GM12878 (cell line): ENCODE results near the gene C3. TPM values are rescaled to one million over a fixed set of nuclear protein-coding genes. Genes with fewer than 3 reads are reported as not detected.
A peak's percentile ranks its signal among the peaks of the same experiment; 100 is the strongest.

ENCODE experiments used
- ATAC-seq: fragments of 200-7000 bp; cut with Tn5 transposase; 3 replicates; pipeline ENCODE4 v1.9.1; 2020; ENCODE audit warnings: mild to moderate bottlenecking, moderate library complexity
- BruUV-seq: library from RNA; stranded (reverse); fragments of 400-500 nt; replicated peaks from 2 replicates; lab custom pipeline; 2021; lab: Mats Ljungman, UMichigan
- CTCF ChIA-PET: fragments of 300-600 bp; sonication (Branson Sonifier 250); formaldehyde crosslinking; extraction: SDS; loops from one replicate; lab custom pipeline; 2021; ENCODE audit warnings: inconsistent platforms; lab: Yijun Ruan, JAX
- POLR2A ChIA-PET: fragments of 350-600 bp; formaldehyde crosslinking; extraction: SDS; loops from one replicate; lab custom pipeline; 2021; ENCODE audit warnings: inconsistent platforms; lab: Charles Lee
- RAD21 ChIA-PET: fragments of 300-600 bp; sonication (Branson Sonifier 250); formaldehyde crosslinking; loops from one replicate; lab custom pipeline; 2023; ENCODE audit warnings: antibody characterized with exemption; ENCODE audit not compliant: unreplicated experiment; lab: Charles Lee
- SMC1A ChIA-PET: fragments of 300-600 bp; sonication (Branson Sonifier 250); formaldehyde crosslinking; loops from one replicate; lab custom pipeline; 2023; ENCODE audit not compliant: unreplicated experiment, uncharacterized antibody; lab: Charles Lee
- DNase-seq: peaks from one replicate; pipeline ENCODE4 v3.0.0-alpha.2; 2011; ENCODE audit warnings: low read depth, low spot score
- FAIRE-seq: peaks from 3 replicates; lab custom pipeline; 2011; peaks lifted over from hg19 to GRCh38; lab: Jason Lieb, UNC
- H2AFZ ChIP-seq: 2 replicates; pipeline ENCODE4 v1.6.0; 2011; ENCODE audit warnings: low read depth, low read length, control low read depth; ENCODE audit not compliant: control insufficient read depth
- H3K27ac ChIP-seq: 2 replicates; pipeline ENCODE4 v1.5.1; 2011; ENCODE audit warnings: control low read depth; ENCODE audit not compliant: control insufficient read depth, insufficient read depth
- H3K27me3 ChIP-seq, 2 experiments: replicated peaks in 1 of 2; 2 replicates each; pipeline versions ENCODE4 v1.6.0 to v1.6.1; 2011; ENCODE audit warnings: low read length in 1 of 2; ENCODE audit not compliant: control insufficient read depth in 2 of 2, insufficient read depth in 2 of 2
- H3K36me3 ChIP-seq, 2 experiments: 2 replicates each; pipeline ENCODE4 v1.5.1; 2011; ENCODE audit warnings: low read length in 1 of 2; ENCODE audit not compliant: control insufficient read depth in 2 of 2, insufficient read depth in 2 of 2
- H3K4me1 ChIP-seq: 2 replicates; pipeline ENCODE4 v1.6.1; 2011; ENCODE audit warnings: mild to moderate bottlenecking, low read length, moderate library complexity, mixed read lengths; ENCODE audit not compliant: control insufficient read depth, insufficient read depth
- H3K4me2 ChIP-seq: 2 replicates; pipeline ENCODE4 v1.6.0; 2011; ENCODE audit warnings: control low read depth; ENCODE audit not compliant: control insufficient read depth, insufficient read depth
- H3K4me3 ChIP-seq: fragments of 200-600 bp; sonication (generic); 2 replicates; pipeline ENCODE4 v1.5.1; 2016
- H3K79me2 ChIP-seq: 2 replicates; pipeline ENCODE4 v1.6.0; 2011; ENCODE audit warnings: low read length; ENCODE audit not compliant: control insufficient read depth, insufficient read depth
- H3K9ac ChIP-seq: 2 replicates; pipeline ENCODE4 v1.8.0; 2011; ENCODE audit warnings: low read length, control low read depth, mixed read lengths; ENCODE audit not compliant: control insufficient read depth, insufficient read depth
- H3K9me3 ChIP-seq: replicated peaks from 3 replicates; pipeline ENCODE4 v1.5.1; 2011; ENCODE audit warnings: mild to moderate bottlenecking, low read length; ENCODE audit not compliant: control insufficient read depth, insufficient read depth
- H4K20me1 ChIP-seq: 2 replicates; pipeline ENCODE4 v1.6.0; 2011; ENCODE audit not compliant: control insufficient read depth, insufficient read depth
- BCLAF1 ChIP-seq: fragments of 450-650 bp; IDR thresholded peaks from 2 replicates; pipeline ENCODE4 v1.6.1; 2017; ENCODE audit warnings: antibody characterized with exemption, mild to moderate bottlenecking, moderate library complexity
- CBFB ChIP-seq: IDR thresholded peaks from 2 replicates; pipeline ENCODE4 v1.6.1; 2016; ENCODE audit warnings: antibody characterized with exemption, low read depth
- CHD1 ChIP-seq: IDR thresholded peaks from 2 replicates; pipeline ENCODE4 v1.6.1; 2012; ENCODE audit warnings: low read depth, low read length, improper control_type of control experiment
- CHD4 ChIP-seq: fragments of 200-600 bp; sonication (generic); IDR thresholded peaks from 2 replicates; pipeline ENCODE4 v1.6.1; 2016; ENCODE audit warnings: mild to moderate bottlenecking
- CREB1 ChIP-seq: IDR thresholded peaks from 2 replicates; pipeline ENCODE4 v1.6.1; 2012; ENCODE audit warnings: low read depth, mild to moderate bottlenecking, inconsistent platforms
- RAD21 ChIP-seq: IDR thresholded peaks from 2 replicates; pipeline ENCODE4 v1.6.1; 2011; ENCODE audit warnings: mild to moderate bottlenecking, low read depth, low read length, moderate library complexity; ENCODE audit not compliant: insufficient read depth
- RBBP5 ChIP-seq: fragments of 200-600 bp; sonication (generic); conservative IDR thresholded peaks from 2 replicates; pipeline ENCODE4 v1.6.1; 2016
- SPI1 ChIP-seq: IDR thresholded peaks from 2 replicates; pipeline ENCODE4 v1.6.1; 2011; ENCODE audit warnings: low read depth, mild to moderate bottlenecking, low read length, moderate library complexity, borderline replicate concordance; ENCODE audit not compliant: insufficient read depth
- SRF ChIP-seq, 2 experiments: IDR thresholded peaks; 2 replicates each; pipeline ENCODE4 v1.6.1; 2011; ENCODE audit warnings: low read depth in 2 of 2, low read length in 2 of 2, mild to moderate bottlenecking in 1 of 2, moderate library complexity in 1 of 2
- STAT1 ChIP-seq: fragments of 450-650 bp; conservative IDR thresholded peaks from 2 replicates; pipeline ENCODE4 v1.6.1; 2014; ENCODE audit warnings: antibody characterized with exemption, mild to moderate bottlenecking
- WGBS: methylation state at CpG from one replicate; pipeline ENCODE4 v1.1.6; 2016; ENCODE audit warnings: low lambda C conversion rate; ENCODE audit not compliant: insufficient replicate concordance, insufficient coverage; ENCODE audit errors: missing lambda C conversion rate; 5-methylcytosine and 5-hydroxymethylcytosine counted together
- in situ Hi-C: fragments of 300-500 bp; cut with MboI; formaldehyde crosslinking; loops from 9 replicates; pipeline ENCODE4 v1.14.3; 2018; ENCODE audit warnings: mixed read lengths
- intact Hi-C: fragments of 100-400 bp; cut with micrococcal nuclease; formaldehyde crosslinking; loops from one replicate; pipeline ENCODE4 v1.14.2; 2022; ENCODE audit not compliant: unreplicated experiment
- polyA plus RNA-seq, 11 experiments: library from polyadenylated mRNA; depleted of rRNA in 4 of 11; unstranded in 6 of 11; stranded (reverse) in 5 of 11; fragments of >200 nt; fragmentation: Nextera tagmentation in 4 of 11; fragmentation: Illumina TruSeq in 1 of 11; extraction: Ambion mirVana in 4 of 11; extraction: Trizol in 1 of 11; gene quantifications; 1 replicate in 1 of 11; 2 replicates in 10 of 11; pipeline versions ENCODE4 v1.2.1 to v1.2.3, GENCODE V29; 2011 to 2016; ENCODE audit warnings: inconsistent platforms in 2 of 11, missing spikeins in 2 of 11, low read depth in 1 of 11
- total RNA-seq, 4 experiments: library from RNA; depleted of rRNA in 3 of 4; stranded (reverse); fragments of >200 nt in 3 of 4; fragmentation: Illumina TruSeq in 1 of 4; extraction: Trizol in 1 of 4; gene quantifications; 2 replicates each; pipeline versions ENCODE4 v1.2.1 to v1.2.3, GENCODE V29; 2013 to 2021

The C3 gene
- total and polyA plus RNA-seq, 10 of the 15 experiments (the other 5 are each of a cell fraction or from before 2014, with no cell fraction given), result 0.20 to 6.7 (median 0.72) TPM

GRCh38 chr19:6662702-6663101, 57.7 kb downstream of the C3 start:
- Histone ChIP-seq H3K4me2 (no peak overlapping the region), H3K27ac (peak overlapping the region; percentile 40; the same call in 1 of the 2 replicates), H3K9me3 (no peaks in the 10 kb centered on the region; the same call in 2 of the 3 replicates), H2AFZ (no peak overlapping the region), H3K79me2 (peaks cover 11% of the 10 kb centered on the region), H4K20me1 (no peaks in the 10 kb centered on the region), H3K36me3 (peaks cover 2 to 8% of the 10 kb centered on the region in 2 experiments; a peak in 3 of 4 replicates), H3K9ac (no peak overlapping the region), H3K4me3 (no peak overlapping the region), H3K27me3 (no peaks in the 10 kb centered on the region), H3K4me1 (peaks cover 26% of the 10 kb centered on the region)
- in situ Hi-C loops (no loop called here), intact Hi-C loops (no loop called here)
- WGBS, result 94% methylated on average over 5 of the region's 5 CpGs
- POLR2A ChIA-PET, result interaction anchor here (0.6 to 2.3 kb wide), 6 partner anchors 19 to 137 kb away, joined by 3 to 8 read pairs (median 6); no protein-coding TSS in a partner anchor
- ATAC-seq (no peak), DNase-seq (no peak), FAIRE-seq (no peak)
- CTCF ChIA-PET, result interaction anchor here (2.0 kb wide), 1 partner anchor 21 kb away, joined by 9 read pairs; no protein-coding TSS in a partner anchor
- SMC1A ChIA-PET, result interaction anchor here (0.8 to 2.2 kb wide), 8 partner anchors 12 to 662 kb away, joined by 3 to 10 read pairs (median 4); partner anchors contain the start of gene VAV1
- TF ChIP-seq RAD21 (no peak), STAT1 (no peak), BCLAF1 (no peak), CHD1 (no peak), CHD4 (no peak), SRF (IDR thresholded peaks at IDR 0.05; ENCODE audit: low read depth in 2 of 2, low read length in 2 of 2) (no peak), CREB1 (no peak), CBFB (no peak), RBBP5 (no peak), SPI1 (no peak)
- RAD21 ChIA-PET, result interaction anchor here (1.0 to 2.1 kb wide), 4 partner anchors 10 to 29 kb away, joined by 4 to 9 read pairs (median 8); no protein-coding TSS in a partner anchor
- no TSS peak for BruUV-seq
